UCSD-AML1 (cell line): ENCODE data around the gene CLDN4.

Experiments
- DNase-seq: peaks from one replicate; lab custom pipeline; 2025; ENCODE audit not compliant: unreplicated experiment; lab: John Stamatoyannopoulos, UW

CLDN4 gene

DNA sequence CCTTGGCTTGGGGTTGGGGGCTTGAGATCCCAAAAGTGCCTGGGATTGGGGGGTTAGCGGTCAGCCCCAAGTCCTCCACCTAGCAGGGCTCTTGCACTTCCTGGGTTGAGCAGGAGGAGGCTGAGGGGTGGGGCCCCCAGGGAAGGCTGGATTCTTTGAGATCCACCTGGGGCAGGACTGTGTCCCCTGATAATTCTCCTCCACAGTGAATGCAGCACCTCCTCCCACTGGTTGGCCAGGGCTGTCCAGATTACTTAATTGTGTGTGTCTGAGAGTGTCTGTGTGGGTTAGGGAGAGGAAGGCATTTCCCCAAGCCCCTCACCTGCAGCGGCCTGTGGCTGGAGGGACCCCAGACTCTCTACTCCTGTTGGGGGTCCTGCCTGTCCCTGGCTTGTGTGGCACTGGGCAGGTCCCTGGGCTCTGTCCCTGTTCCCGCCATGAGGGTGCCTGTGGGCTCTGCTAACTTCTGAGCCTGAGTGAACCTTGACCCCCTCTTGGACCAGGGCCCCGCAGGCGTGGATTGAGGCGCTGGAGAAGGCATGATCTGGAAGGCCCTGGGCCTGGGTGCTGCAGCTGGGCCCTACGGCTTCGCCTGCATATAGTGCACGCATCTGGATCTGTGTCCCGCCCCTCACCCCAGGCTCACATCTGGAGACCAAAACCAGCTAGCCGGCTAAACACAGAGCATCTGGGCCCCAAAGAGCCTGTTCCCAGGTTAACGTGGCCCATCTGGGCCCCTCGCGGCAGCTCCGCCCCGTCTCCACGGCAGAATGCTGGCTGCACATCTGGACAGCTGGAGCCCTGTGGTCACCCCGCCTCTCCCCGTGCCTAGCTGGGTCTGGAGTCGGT, 40.6 kb downstream of the CLDN4 start:
- DNase-seq: no peak

DNA sequence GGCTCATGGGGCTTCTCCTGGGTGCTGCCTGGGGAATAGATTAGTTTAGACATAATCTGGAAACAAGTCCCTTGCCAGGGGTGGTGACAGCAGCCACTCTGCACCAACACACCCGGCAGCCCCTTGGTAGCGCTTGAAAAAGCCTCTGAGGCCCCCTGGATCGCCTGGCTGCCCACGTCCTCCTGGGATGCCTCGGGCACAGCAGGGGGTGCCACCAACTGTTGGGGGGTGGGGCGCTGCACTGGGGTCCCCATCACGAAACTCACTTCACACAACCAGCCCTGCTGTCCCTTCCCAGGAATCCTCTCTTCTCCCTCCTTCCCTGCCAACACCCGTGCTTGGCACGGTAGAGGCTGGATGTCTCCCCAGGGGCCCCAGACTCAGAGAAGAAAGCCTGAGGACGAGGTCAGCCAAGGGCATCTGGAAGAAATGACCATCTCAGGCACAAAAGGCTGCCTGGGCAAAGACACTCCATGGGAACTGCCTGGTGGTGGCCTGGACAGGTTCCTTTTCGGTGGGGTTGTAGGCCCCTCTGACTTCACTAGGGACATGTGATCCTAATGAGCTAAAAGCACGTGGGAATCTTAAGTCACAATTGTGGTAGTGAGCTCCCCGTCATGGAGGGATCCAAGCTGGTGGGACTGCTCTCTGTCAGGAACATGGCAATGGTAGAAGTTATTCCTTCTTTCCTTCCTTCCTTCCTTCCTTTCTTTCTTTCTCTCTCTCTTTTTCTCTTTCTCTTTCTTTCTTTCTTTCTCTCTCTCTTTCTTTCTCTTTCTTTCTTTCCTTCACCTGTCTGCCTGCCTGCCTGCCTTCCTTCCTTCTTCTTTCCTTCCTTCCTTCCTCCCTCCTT, 41.5 kb downstream of the CLDN4 start:
- no peak for DNase-seq

DNA sequence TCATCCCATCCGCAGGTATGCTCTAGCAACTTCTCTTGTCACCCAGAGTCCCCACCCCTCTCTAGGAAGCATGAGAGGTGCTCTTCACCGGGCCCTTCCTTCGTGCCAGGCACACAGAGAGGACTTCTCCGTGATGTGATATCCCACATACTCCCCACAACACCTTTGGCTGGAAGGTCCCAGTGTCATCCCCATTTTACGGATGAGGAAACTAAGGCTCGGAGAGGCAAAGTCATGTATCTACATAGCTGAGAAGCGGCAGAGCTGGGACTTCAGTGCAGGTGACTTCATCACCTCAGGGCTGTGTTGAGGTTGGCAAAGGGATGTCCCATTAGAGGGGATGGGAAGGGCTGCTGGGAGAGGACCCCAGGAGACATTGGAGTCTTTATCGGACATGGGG, 45.6 kb downstream of the CLDN4 start:
- no peak for DNase-seq

DNA sequence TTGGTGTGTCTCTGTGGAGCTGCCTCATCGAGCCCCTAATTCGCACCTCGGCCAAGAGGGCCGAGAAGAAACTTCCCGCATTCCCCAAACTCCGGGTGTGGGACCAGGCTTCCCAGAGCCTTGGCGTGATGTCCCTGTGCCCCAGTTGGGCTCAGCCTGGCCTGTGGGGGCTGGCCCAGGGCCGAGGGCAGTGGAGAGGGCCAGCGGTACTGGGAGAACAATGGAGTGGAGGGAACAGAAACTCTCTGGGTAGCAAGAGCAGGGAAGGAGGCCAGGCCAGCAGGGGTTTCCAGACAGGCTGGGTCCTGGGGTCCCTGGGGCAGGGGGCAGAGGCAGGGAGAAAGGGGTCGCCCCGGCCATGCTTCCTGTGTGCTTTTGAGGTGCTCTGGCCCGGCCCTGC, 46.2 kb downstream of the CLDN4 start:
- DNase-seq: no peak

DNA sequence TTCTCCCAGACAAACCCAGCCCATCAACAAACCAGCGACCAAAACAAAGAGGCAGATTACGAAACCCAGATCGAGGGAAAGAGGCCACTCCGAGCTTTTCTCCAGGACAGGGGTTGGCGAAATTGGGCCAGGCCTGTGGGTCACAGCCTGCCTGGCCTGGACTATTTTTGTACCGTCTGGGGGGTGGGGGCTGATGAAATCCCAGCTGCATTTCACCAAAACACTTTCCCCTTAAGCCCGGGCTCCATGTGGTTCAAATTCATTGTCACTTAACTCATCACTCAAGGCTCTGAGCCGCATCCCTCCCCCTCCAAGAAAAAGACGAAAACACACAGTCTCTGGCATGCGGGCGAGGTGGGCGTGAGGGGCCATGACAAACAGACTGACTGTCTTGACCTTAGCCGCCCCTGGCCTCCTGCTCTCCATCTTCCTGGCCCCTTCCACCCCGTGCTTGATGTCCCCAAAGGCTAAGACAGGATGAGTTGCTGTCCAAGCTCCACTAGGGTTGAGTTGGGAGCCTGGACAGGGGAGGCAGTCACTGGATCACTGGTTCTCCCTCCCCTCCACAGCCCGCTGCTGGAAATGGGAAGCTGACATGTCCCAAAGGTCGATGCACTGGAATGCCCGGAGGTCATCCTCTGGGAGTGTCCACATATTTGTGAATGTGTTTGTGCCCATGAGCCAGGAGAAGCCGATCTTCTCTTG, 49.3 kb downstream of the CLDN4 start:
- DNase-seq: no peak

DNA sequence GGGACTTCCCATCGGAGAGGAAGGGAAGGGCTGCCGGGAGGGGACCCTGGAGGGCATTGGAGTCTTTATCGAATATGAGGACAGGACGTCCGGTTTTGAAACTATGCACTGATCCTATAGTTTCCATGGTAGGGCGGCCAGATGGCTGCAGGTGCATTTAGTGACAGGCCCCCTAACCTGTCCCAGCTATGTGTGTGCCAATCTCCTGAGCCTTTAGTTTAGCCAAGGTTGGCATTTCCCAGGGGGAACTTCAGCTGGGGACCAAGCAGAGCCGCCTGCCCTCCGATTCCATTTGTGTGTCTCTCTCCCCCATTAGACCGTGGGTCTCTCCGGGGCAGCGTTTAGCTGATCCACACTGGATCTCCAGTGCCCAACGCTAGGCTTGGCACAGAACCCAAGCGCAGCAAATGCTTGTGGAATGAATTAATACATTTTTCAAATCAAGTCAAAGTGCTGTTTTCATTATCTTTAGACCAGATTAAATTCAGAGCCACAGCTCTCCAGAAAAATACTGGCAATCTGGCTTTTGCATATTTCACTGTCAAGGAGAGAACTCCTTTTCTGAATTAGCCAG, 50.0 kb downstream of the CLDN4 start:
- no peak for DNase-seq

DNA sequence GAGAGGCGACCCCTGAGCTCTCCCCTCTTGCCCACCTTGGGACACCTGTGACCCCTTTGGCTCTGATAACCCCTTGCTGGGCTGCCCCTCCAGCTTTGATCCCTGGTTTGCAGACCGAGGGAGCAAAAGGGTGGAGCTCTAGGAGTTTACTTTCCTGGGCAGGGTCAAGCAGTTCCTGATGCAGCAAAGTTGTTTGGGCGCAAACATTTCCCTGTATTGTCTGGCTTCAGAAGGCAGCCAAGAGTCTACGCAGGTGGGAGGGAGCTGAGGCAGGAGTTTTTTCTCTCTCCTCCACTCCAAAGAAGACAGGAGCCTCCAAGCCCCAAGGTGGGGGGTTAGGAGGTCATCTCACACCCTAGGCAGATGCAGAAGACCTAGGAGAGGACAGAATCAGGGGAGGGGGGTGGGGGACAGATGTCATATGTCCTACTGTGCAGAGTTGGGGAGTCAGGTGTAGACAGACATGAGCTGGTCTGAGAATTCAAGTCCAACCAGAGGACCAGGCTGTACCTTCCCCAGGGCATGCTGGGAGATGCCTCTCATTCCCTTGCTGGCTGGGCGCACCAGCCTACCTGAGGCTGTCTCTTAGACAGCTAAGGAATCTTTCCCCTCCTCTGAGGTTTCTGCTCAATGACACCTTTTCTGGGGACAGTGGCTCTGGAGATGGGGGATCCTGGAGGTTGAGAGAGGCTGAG, 50.7 kb downstream of the CLDN4 start:
- no peak for DNase-seq

DNA sequence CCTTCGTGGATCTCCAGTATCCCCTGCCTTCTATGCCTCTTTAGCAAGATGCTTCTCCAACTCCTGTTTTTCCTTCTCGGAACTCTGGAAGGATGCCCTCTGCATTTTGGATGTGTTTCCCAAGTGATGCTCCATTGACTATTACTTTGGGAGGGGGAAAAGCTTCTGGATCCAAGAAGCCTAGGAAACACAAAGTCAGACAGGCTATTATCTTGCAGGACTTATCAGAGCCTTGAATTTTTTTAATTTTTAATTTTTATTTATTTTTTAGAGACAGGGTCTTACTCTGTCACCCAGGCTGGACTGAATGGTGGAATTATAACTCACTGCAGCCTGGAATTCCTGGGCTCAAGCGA, 51.2 kb downstream of the CLDN4 start:
- no peak for DNase-seq
